Adrenal gland (tissue), 12 donors: ENCODE measurements around the gene PTGES2. TPM values are rescaled to one million over a fixed set of nuclear protein-coding genes. Genes with fewer than 3 reads are reported as not detected.
A peak's percentile ranks its signal among the peaks of the same experiment; 100 is the strongest.
"Not testable (repeated sequence)": the region's sequence is repeated elsewhere in the genome, so short reads cannot be mapped to it uniquely, and the experiment has no call there.

ENCODE experiments used
- DNase-seq, 7 donors: peaks; one replicate each; pipeline ENCODE4 v3.0.0-alpha.2; 2019 to 2020
- H3K27ac ChIP-seq, 5 donors: fragments of 200-600 bp; sonication (generic) in 4 of 5; 1 replicate in 3 of 5; 2 replicates in 2 of 5; pipeline versions ENCODE4 v1.5.1 to v1.8.0; 2016 to 2020; ENCODE audit warnings: mild to moderate bottlenecking in 1 of 5
- H3K27me3 ChIP-seq: fragments of 200-600 bp; 2 replicates; pipeline ENCODE4 v1.8.0; 2021
- H3K36me3 ChIP-seq, 2 donors: fragments of 200-600 bp; replicated peaks in 1 of 2; 1 replicate in 1 of 2; 2 replicates in 1 of 2; pipeline versions ENCODE4 v1.5.1 to v1.8.0; 2018 to 2022
- H3K4me1 ChIP-seq, 2 donors: fragments of 200-600 bp; replicated peaks in 1 of 2; 1 replicate in 1 of 2; 2 replicates in 1 of 2; pipeline versions ENCODE4 v1.5.1 to v1.8.0; 2018 to 2021
- H3K4me3 ChIP-seq, 4 donors: fragments of 200-600 bp; sonication (generic) in 3 of 4; one replicate each; pipeline ENCODE4 v1.5.1; 2016 to 2018
- H3K9me3 ChIP-seq, 3 donors: fragments of 200-600 bp; sonication (generic) in 1 of 3; replicated peaks in 1 of 3; 1 replicate in 2 of 3; 2 replicates in 1 of 3; pipeline versions ENCODE4 v1.5.1 to v1.8.0; 2016 to 2021
- CTCF ChIP-seq, 6 experiments: fragments of 450-650 bp in 4 of 6; fragments of 200-600 bp in 2 of 6; sonication (generic) in 1 of 6; IDR thresholded peaks; 1 replicate in 5 of 6; 2 replicates in 1 of 6; pipeline versions ENCODE4 v1.5.1 to v1.8.0; 2016 to 2021; ENCODE audit warnings: antibody characterized with exemption in 6 of 6, mild to moderate bottlenecking in 2 of 6, moderate library complexity in 1 of 6
- POLR2A ChIP-seq, 2 donors: fragments of 450-650 bp; IDR thresholded peaks; one replicate each; pipeline ENCODE4 v1.6.1; 2017; ENCODE audit warnings: antibody characterized with exemption in 2 of 2, mild to moderate bottlenecking in 2 of 2, moderate library complexity in 1 of 2
- WGBS, 4 donors: extraction: QIAGEN DNeasy Blood & Tissue Kit in 2 of 4; methylation state at CpG; one replicate each; pipeline versions ENCODE4 v1.1.5 to v1.1.7; 2013 to 2017; 5-methylcytosine and 5-hydroxymethylcytosine counted together
- intact Hi-C, 2 donors: fragments of 100-400 bp; cut with DNase I; formaldehyde crosslinking; loops; one replicate each; pipeline versions ENCODE4 v1.14.1 to v1.15.0; 2022 to 2023
- polyA plus RNA-seq, 3 donors: library from polyadenylated mRNA; stranded (reverse); fragments of 200-250 nt in 2 of 3; fragments of 350-450 nt in 1 of 3; fragmentation: Illumina TruSeq in 1 of 3; extraction: RNeasy Lipid Tissue Mini Kit (QIAGEN cat#74804) in 1 of 3; gene quantifications; one replicate each; pipeline ENCODE4 v1.2.3, GENCODE V29; 2013 to 2014
- total RNA-seq, 9 donors: library from RNA; depleted of rRNA in 4 of 9; stranded (reverse); fragments of >200 nt in 4 of 9; fragments of 120-200 nt in 1 of 9; fragmentation: NEBNext Ultra II Directional in 1 of 9; extraction: Animal tissue kit (Norgen Biotek cat#: 25700) in 1 of 9; gene quantifications; one replicate each; pipeline versions ENCODE4 v1.1.0 to v1.2.4, GENCODE V29; 2013 to 2023
- donor health status: healthy with polysubstance abuse.
- donor health status: Bipolar disorder and iron deficiency.
- donor health status: DM: yes; HTN: yes; CAD: no.
- donor health status: DM: no; HTN: no; CAD: no.
- donor health status: DM: no; HTN: no; CAD: no.
- donor health status: DM: yes; HTN: yes; CAD: no.

PTGES2 gene
- total and polyA plus RNA-seq, 12 donors = 64.8 to 147 (median 98.4) TPM

GRCh38 chr9:128113526-128114325, 13.8 kb downstream of the PTGES2 start:
- TF ChIP-seq CTCF (IDR thresholded peaks at IDR 0.05) (no peak), POLR2A (IDR thresholded peaks at IDR 0.05) (no peak)
- peaks cover 0 to 3% of the 10 kb centered on the region in 2 donors for H3K36me3 ChIP-seq
- WGBS, 4 donors = 89 to 95% (median 92%) methylated on average over 7 to 12 of the region's 12 CpGs
- peak in 1 of 7 donors; percentile 8 for DNase-seq
- H3K27ac ChIP-seq = no peak overlapping the region
- no peaks in the 10 kb centered on the region for H3K27me3 ChIP-seq
- no peaks in the 10 kb centered on the region for H3K4me1 ChIP-seq
- H3K4me3 ChIP-seq = no peak overlapping the region
- intact Hi-C loops = loop anchor here in 1 of 2 donors (5.0 kb wide), 1 partner anchor 71 kb away; no protein-coding TSS in a partner anchor
- no peaks in the 10 kb centered on the region for H3K9me3 ChIP-seq

- peak in 2 of 7 donors; percentile 11 to 14 for DNase-seq
- intact Hi-C loops = loop anchor here in 1 of 2 donors (5.0 kb wide), 1 partner anchor 69 kb away; no protein-coding TSS in a partner anchor
These were observed 15.8 kb downstream of the PTGES2 start for GRCh38 chr9:128111726-128112125.

GRCh38 chr9:128109050-128109709, 18.3 kb downstream of the PTGES2 start:
- intact Hi-C loops = no loop called here
- WGBS, 4 donors = 69 to 78% (median 70%) methylated on average over 18 to 20 of the region's 20 CpGs
- no peaks in the 10 kb centered on the region for H3K9me3 ChIP-seq
- H3K36me3 ChIP-seq = peaks cover 0 to 45% of the 10 kb centered on the region in 2 donors
- peaks cover 4 to 6% of the 10 kb centered on the region in 2 donors for H3K4me1 ChIP-seq
- TF ChIP-seq POLR2A (IDR thresholded peaks at IDR 0.05) = no peak
- TF ChIP-seq CTCF (IDR thresholded peaks at IDR 0.05) = no peak
- H3K4me3 ChIP-seq = no peak overlapping the region
- H3K27me3 ChIP-seq = no peaks in the 10 kb centered on the region
- DNase-seq = peak in 1 of 7 donors; percentile 17
- peak overlapping the region in 1 of 5 donors; percentile 50 for H3K27ac ChIP-seq

More at GRCh38 chr9:128111726-128112125, 15.8 kb downstream of the PTGES2 start:
- not testable (repeated sequence) for H3K9me3 ChIP-seq, H3K4me1 ChIP-seq, H3K27ac ChIP-seq, H3K27me3 ChIP-seq, H3K4me3 ChIP-seq
- 85 to 90% (median 86%) methylated on average over 12 of the region's 12 CpGs for WGBS, 4 donors
- peaks cover 0 to 23% of the 10 kb centered on the region in 2 donors for H3K36me3 ChIP-seq

GRCh38 chr9:128108269-128109049, 19.1 kb downstream of the PTGES2 start:
- Histone ChIP-seq H3K27ac (peak overlapping the region in 1 of 5 donors; percentile 62), H3K27me3 (no peaks in the 10 kb centered on the region), H3K4me1 (peaks cover 11 to 13% of the 10 kb centered on the region in 2 donors), H3K9me3 (no peaks in the 10 kb centered on the region), H3K4me3 (no peak overlapping the region), H3K36me3 (peaks cover 0 to 53% of the 10 kb centered on the region in 2 donors)
- WGBS, 4 donors = 81 to 85% (median 83%) methylated on average over 15 of the region's 15 CpGs
- DNase-seq = no peak
- no peak for TF ChIP-seq POLR2A (IDR thresholded peaks at IDR 0.05)
- TF ChIP-seq CTCF (IDR thresholded peaks at IDR 0.05) = no peak
- intact Hi-C loops = no loop called here
